SK-N-SH treated with all-trans-retinoic acid at 6 μM for 48 hours (cell line): ENCODE measurements around the gene ARL4D.
A peak's percentile ranks its signal among the peaks of the same experiment; 100 is the strongest.

ENCODE experiments used
- ATAC-seq: fragments of 200-7000 bp; cut with Tn5 transposase; 3 replicates; pipeline ENCODE4 v1.9.1; 2020; ENCODE audit warnings: mild to moderate bottlenecking, moderate library complexity
- ARNTL ChIP-seq: fragments of 450-650 bp; formaldehyde crosslinking; IDR thresholded peaks from 2 replicates; pipeline ENCODE4 v1.5.0; 2020; ENCODE audit warnings: low read depth, mild to moderate bottlenecking, moderate library complexity, borderline replicate concordance
- BACH2 ChIP-seq: fragments of 250-450 bp; sonication (Bioruptor Pico); IDR thresholded peaks from 2 replicates; pipeline ENCODE4 v1.9.0; 2021; ENCODE audit warnings: mild to moderate bottlenecking, borderline replicate concordance
- CREB5 ChIP-seq: fragments of 250-450 bp; sonication (Bioruptor Pico); IDR thresholded peaks from 2 replicates; pipeline ENCODE4 v1.5.1; 2020; ENCODE audit warnings: low read depth, mild to moderate bottlenecking, moderate library complexity
- CSDC2 ChIP-seq: fragments of 250-450 bp; sonication (Bioruptor Pico); IDR thresholded peaks from 2 replicates; pipeline ENCODE4 v1.5.0; 2020; ENCODE audit warnings: mild to moderate bottlenecking, moderate library complexity
- CSRNP3 ChIP-seq: fragments of 250-450 bp; sonication (Bioruptor Pico); IDR thresholded peaks from 2 replicates; pipeline ENCODE4 v1.5.1; 2021; ENCODE audit warnings: mild to moderate bottlenecking, moderate library complexity
- GLIS3 ChIP-seq: fragments of 250-450 bp; sonication (Bioruptor Pico); IDR thresholded peaks from 2 replicates; pipeline ENCODE4 v1.5.0; 2020; ENCODE audit warnings: mild to moderate bottlenecking, moderate library complexity
- ISL1 ChIP-seq: fragments of 250-450 bp; sonication (Bioruptor Pico); IDR thresholded peaks from 2 replicates; pipeline ENCODE4 v2.1.2; 2022; ENCODE audit warnings: mild to moderate bottlenecking, moderate library complexity
- OSR1 ChIP-seq: fragments of 250-450 bp; sonication (Bioruptor Pico); IDR thresholded peaks from 2 replicates; pipeline ENCODE4 v1.8.0; 2022; ENCODE audit warnings: moderate library complexity, mild to moderate bottlenecking, inconsistent platforms
- PATZ1 ChIP-seq: fragments of 250-450 bp; sonication (Bioruptor Pico); IDR thresholded peaks from 2 replicates; pipeline ENCODE4 v1.8.0; 2020; ENCODE audit warnings: mild to moderate bottlenecking, moderate library complexity, borderline replicate concordance
- POU6F1 ChIP-seq: fragments of 250-450 bp; sonication (Bioruptor Pico); IDR thresholded peaks from 2 replicates; pipeline ENCODE4 v1.8.0; 2021; ENCODE audit warnings: low read depth, mild to moderate bottlenecking, moderate library complexity, borderline replicate concordance
- PPARA ChIP-seq: fragments of 250-450 bp; sonication (Bioruptor Pico); IDR thresholded peaks from 2 replicates; pipeline ENCODE4 v1.5.0; 2020; ENCODE audit warnings: mild to moderate bottlenecking, borderline replicate concordance
- RARB ChIP-seq: fragments of 250-450 bp; sonication (Bioruptor Pico); IDR thresholded peaks from 2 replicates; pipeline ENCODE4 v1.8.0; 2021; ENCODE audit warnings: mild to moderate bottlenecking, moderate library complexity
- SNAI2 ChIP-seq: fragments of 250-450 bp; sonication (Bioruptor Pico); IDR thresholded peaks from 2 replicates; pipeline ENCODE4 v1.5.0; 2020; ENCODE audit warnings: mild to moderate bottlenecking, moderate library complexity
- TOX ChIP-seq: fragments of 250-450 bp; sonication (Bioruptor Pico); IDR thresholded peaks from 2 replicates; pipeline ENCODE4 v1.8.0; 2021; ENCODE audit warnings: mild to moderate bottlenecking, moderate library complexity, borderline replicate concordance
- TSHZ2 ChIP-seq: fragments of 250-450 bp; sonication (Bioruptor Pico); IDR thresholded peaks from 2 replicates; pipeline ENCODE4 v1.5.0; 2020; ENCODE audit warnings: mild to moderate bottlenecking, moderate library complexity
- ZC3H10 ChIP-seq: fragments of 250-450 bp; sonication (Bioruptor Pico); IDR thresholded peaks from 2 replicates; pipeline ENCODE4 v1.5.1; 2021; ENCODE audit warnings: mild to moderate bottlenecking, moderate library complexity
- ZFP3 ChIP-seq: fragments of 250-450 bp; sonication (Bioruptor Pico); IDR thresholded peaks from 2 replicates; pipeline ENCODE4 v1.5.0; 2020; ENCODE audit warnings: mild to moderate bottlenecking, moderate library complexity
- ZFP30 ChIP-seq: fragments of 450-650 bp; formaldehyde crosslinking; IDR thresholded peaks from 2 replicates; pipeline ENCODE4 v1.5.0; 2022; ENCODE audit warnings: mild to moderate bottlenecking, moderate library complexity
- ZNF565 ChIP-seq: fragments of 450-650 bp; formaldehyde crosslinking; conservative IDR thresholded peaks from 2 replicates; pipeline ENCODE4 v1.5.0; 2020; ENCODE audit warnings: low read depth, mild to moderate bottlenecking, moderate library complexity
- ZNF70 ChIP-seq: fragments of 450-650 bp; formaldehyde crosslinking; IDR thresholded peaks from 2 replicates; pipeline ENCODE4 v1.5.0; 2020; ENCODE audit warnings: mild to moderate bottlenecking, moderate library complexity
- ZNF8 ChIP-seq: fragments of 450-650 bp; formaldehyde crosslinking; IDR thresholded peaks from 2 replicates; pipeline ENCODE4 v1.5.0; 2020; ENCODE audit warnings: mild to moderate bottlenecking, moderate library complexity

Gene ARL4D

GRCh38 chr17:43398724-43399595 is at the start of gene ARL4D:
TSS of gene ARL4D (plus strand) at chr17:43398993. CDS start at chr17:43399733, 740 bp downstream.
- TF ChIP-seq BACH2 (CRISPR knock-in tag) (no peak), GLIS3 (no peak), ZNF8 (no peak)
- TF ChIP-seq, all 23 proteins: peak for 0
- peak; percentile 85 for ATAC-seq

GRCh38 chr17:43349142-43349541 is 49.7 kb upstream of the ARL4D start:
- ATAC-seq, result no peak
- TF ChIP-seq PATZ1 (CRISPR knock-in tag), result no peak
- no peak for TF ChIP-seq GLIS3
- no peak for TF ChIP-seq TSHZ2 (CRISPR knock-in tag)

GRCh38 chr17:43350888-43351361 is 47.9 kb upstream of the ARL4D start:
- ATAC-seq, result no peak
- TF ChIP-seq RARB (CRISPR knock-in tag) (no peak), SNAI2 (CRISPR knock-in tag) (no peak)
- TF ChIP-seq, all 23 proteins: peak for 0

- no peak for ATAC-seq
- TF ChIP-seq SNAI2 (CRISPR knock-in tag) (no peak), ZNF70 (CRISPR knock-in tag) (no peak), OSR1 (no peak)
Measured at GRCh38 chr17:43351691-43352090, 47.1 kb upstream of the ARL4D start.

GRCh38 chr17:43352579-43353331 is 46.0 kb upstream of the ARL4D start:
- TF ChIP-seq ARNTL (CRISPR knock-in tag) (no peak), ISL1 (no peak), CSRNP3 (CRISPR knock-in tag) (no peak), BACH2 (CRISPR knock-in tag) (no peak), RARB (CRISPR knock-in tag) (no peak), CREB5 (CRISPR knock-in tag) (no peak), ZNF565 (CRISPR knock-in tag) (no peak), ZC3H10 (CRISPR knock-in tag) (no peak), ZFP30 (CRISPR knock-in tag) (no peak), PPARA (no peak), TOX (CRISPR knock-in tag) (no peak), CSDC2 (CRISPR knock-in tag) (no peak), ZFP3 (no peak), SNAI2 (CRISPR knock-in tag) (no peak), PATZ1 (CRISPR knock-in tag) (no peak), POU6F1 (CRISPR knock-in tag) (no peak), ZNF70 (CRISPR knock-in tag) (no peak), GLIS3 (no peak)
- no peak for ATAC-seq
